Gastroesophageal sphincter (tissue), 4 donors: ENCODE results near the gene SLC52A1. TPM values are rescaled to one million over a fixed set of nuclear protein-coding genes. Genes with fewer than 3 reads are reported as not detected.
A peak's percentile ranks its signal among the peaks of the same experiment; 100 is the strongest.

Experiments
- ATAC-seq: fragments of 150-250 bp; one replicate; pipeline ENCODE4 v1.9.1; 2016; ENCODE audit warnings: mild to moderate bottlenecking, moderate library complexity
- H3K27ac ChIP-seq, 4 donors: fragments of 200-600 bp; sonication (generic) in 3 of 4; 1 replicate in 3 of 4; 2 replicates in 1 of 4; pipeline ENCODE4 v1.5.1; 2016 to 2019
- H3K27me3 ChIP-seq: fragments of 200-600 bp; sonication (generic); one replicate; pipeline ENCODE4 v1.5.1; 2019
- H3K36me3 ChIP-seq, 2 donors: fragments of 200-600 bp; sonication (generic); one replicate each; pipeline ENCODE4 v1.5.1; 2019; ENCODE audit warnings: control low read depth in 1 of 2
- H3K4me1 ChIP-seq, 3 donors: fragments of 200-600 bp; sonication (generic); 1 replicate in 2 of 3; 2 replicates in 1 of 3; pipeline ENCODE4 v1.5.1; 2016 to 2019; ENCODE audit warnings: control low read depth in 2 of 3
- H3K4me3 ChIP-seq, 2 donors: fragments of 200-600 bp; sonication (generic); one replicate each; pipeline ENCODE4 v1.5.1; 2019; ENCODE audit warnings: mild to moderate bottlenecking in 1 of 2, moderate library complexity in 1 of 2
- H3K9me3 ChIP-seq, 3 donors: fragments of 200-600 bp; sonication (generic); one replicate each; pipeline ENCODE4 v1.5.1; 2017 to 2019; ENCODE audit warnings: control low read depth in 2 of 3
- CTCF ChIP-seq, 4 experiments: fragments of 200-600 bp in 2 of 4; fragments of 450-650 bp in 2 of 4; sonication (generic) in 1 of 4; IDR thresholded peaks; one replicate each; pipeline ENCODE4 v1.5.1; 2017 to 2019; ENCODE audit warnings: antibody characterized with exemption in 4 of 4, mild to moderate bottlenecking in 2 of 4, moderate library complexity in 2 of 4
- EP300 ChIP-seq: sonication (generic); formaldehyde crosslinking; IDR thresholded peaks from one replicate; pipeline ENCODE4 v1.6.1; 2017; ENCODE audit warnings: antibody characterized with exemption, mild to moderate bottlenecking
- POLR2A ChIP-seq, 2 donors: fragments of 450-650 bp; IDR thresholded peaks; one replicate each; pipeline ENCODE4 v1.6.1; 2017; ENCODE audit warnings: antibody characterized with exemption in 2 of 2, mild to moderate bottlenecking in 2 of 2, moderate library complexity in 1 of 2
- POLR2AphosphoS5 ChIP-seq: sonication (generic); formaldehyde crosslinking; IDR thresholded peaks from one replicate; pipeline ENCODE4 v1.6.1; 2017; ENCODE audit warnings: antibody characterized with exemption
- WGBS, 2 donors: methylation state at CpG; one replicate each; pipeline ENCODE4 v1.1.5; 2018; ENCODE audit warnings: low coverage in 1 of 2; 5-methylcytosine and 5-hydroxymethylcytosine counted together
- total RNA-seq, 4 donors: library from RNA; depleted of rRNA; stranded (reverse); fragments of >200 nt; gene quantifications; one replicate each; pipeline ENCODE4 v1.1.0, GENCODE V29; 2016

SLC52A1 gene
- total RNA-seq, 4 donors from 2014 or later: not detected

- H3K27ac ChIP-seq: no peak overlapping the region
- H3K4me1 ChIP-seq: no peaks in the 10 kb centered on the region
- no peaks in the 10 kb centered on the region for H3K27me3 ChIP-seq
- TF ChIP-seq CTCF (IDR thresholded peaks at IDR 0.05) (no peak), POLR2AphosphoS5 (no peak), EP300 (no peak), POLR2A (IDR thresholded peaks at IDR 0.05) (no peak)
- no peak for ATAC-seq
- H3K4me3 ChIP-seq: no peak overlapping the region
- H3K36me3 ChIP-seq: peaks cover 0 to 100% of the 10 kb centered on the region in 2 donors
- 54% methylated on average over 4 of the region's 6 CpGs; no CpG with 5 or more reads in 1 of the 2 donors for WGBS, 2 donors
- H3K9me3 ChIP-seq: no peaks in the 10 kb centered on the region
Observed at GRCh38 chr17:5011928-5012327, 23.3 kb downstream of the SLC52A1 start.

DNA sequence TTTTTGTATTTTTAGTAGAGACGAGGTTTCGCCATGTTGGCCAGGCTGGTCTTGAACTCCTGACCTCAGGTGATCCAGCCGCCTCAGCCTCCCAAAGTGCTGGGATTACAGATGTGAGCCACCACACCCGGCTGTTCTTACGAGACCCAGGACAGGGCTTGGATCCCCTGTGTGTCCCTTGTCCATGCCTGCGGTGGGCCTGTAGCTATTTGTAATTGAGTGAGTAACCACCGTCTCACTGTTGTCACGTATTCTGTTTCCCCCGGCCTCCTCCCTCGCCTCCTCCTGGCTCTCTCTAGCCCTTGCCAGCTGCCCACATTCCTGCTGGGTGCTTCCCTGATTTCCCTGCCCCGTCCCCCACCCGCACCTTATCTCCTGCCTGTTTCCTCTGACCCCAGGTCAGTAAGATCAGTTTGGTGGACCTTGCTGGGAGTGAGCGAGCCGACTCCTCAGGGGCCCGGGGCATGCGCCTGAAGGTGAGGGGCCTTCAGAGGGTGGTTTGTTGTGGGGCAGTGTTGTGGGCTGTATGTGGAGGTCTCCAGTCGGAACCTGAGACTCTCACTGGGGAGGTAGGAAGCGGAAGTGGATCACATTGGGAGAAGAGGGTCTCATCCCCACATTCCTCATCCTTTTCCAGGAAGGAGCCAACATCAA lies 31.9 kb downstream of the SLC52A1 start:
- Histone ChIP-seq H3K9me3 (no peaks in the 10 kb centered on the region), H3K4me1 (peaks cover 0 to 33% (median 18%) of the 10 kb centered on the region in 3 donors), H3K27me3 (no peaks in the 10 kb centered on the region), H3K36me3 (peaks cover 0 to 78% of the 10 kb centered on the region in 2 donors), H3K4me3 (no peak overlapping the region), H3K27ac (no peak overlapping the region)
- WGBS, 2 donors: 90 to 98% methylated on average over 7 of the region's 18 CpGs
- ATAC-seq: no peak
- TF ChIP-seq EP300: no peak

GRCh38 chr17:5002121-5002788 lies 33.0 kb downstream of the SLC52A1 start:
- 87% methylated on average over 3 of the region's 20 CpGs; no CpG with 5 or more reads in 1 of the 2 donors for WGBS, 2 donors
- Histone ChIP-seq H3K36me3 (peaks cover 0 to 67% of the 10 kb centered on the region in 2 donors), H3K4me3 (no peak overlapping the region), H3K9me3 (no peaks in the 10 kb centered on the region), H3K27ac (no peak overlapping the region), H3K27me3 (no peaks in the 10 kb centered on the region), H3K4me1 (peaks cover 0 to 34% (median 18%) of the 10 kb centered on the region in 3 donors)
- TF ChIP-seq EP300 (no peak), POLR2AphosphoS5 (no peak)
- no peak for ATAC-seq

DNA sequence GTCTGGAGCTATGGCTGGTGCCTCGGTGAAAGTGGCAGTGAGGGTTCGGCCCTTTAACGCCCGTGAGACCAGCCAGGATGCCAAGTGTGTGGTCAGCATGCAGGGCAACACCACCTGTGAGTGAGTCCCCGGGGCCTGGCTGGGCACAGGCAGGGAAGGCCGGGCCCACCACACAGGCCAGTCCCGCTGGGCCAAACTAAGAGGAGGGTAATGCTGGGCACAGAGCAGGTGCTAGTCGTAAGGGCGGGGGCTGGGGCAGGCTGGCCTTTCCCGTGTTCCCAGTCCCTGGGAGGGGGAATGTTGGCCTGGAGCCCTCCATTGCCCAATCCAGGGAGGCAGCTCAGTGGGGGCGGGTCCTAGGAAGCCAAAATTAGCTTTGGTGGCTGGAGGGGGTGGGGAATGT lies 35.0 kb downstream of the SLC52A1 start:
- ATAC-seq: peak; percentile 65
- TF ChIP-seq POLR2A (IDR thresholded peaks at IDR 0.05): no peak
- TF ChIP-seq POLR2AphosphoS5: peak; percentile 85
- TF ChIP-seq EP300: no peak
- Histone ChIP-seq H3K27ac (peak overlapping the region; percentile 4 to 94 (median 87)), H3K4me1 (peaks cover 0 to 42% (median 24%) of the 10 kb centered on the region in 3 donors), H3K9me3 (no peaks in the 10 kb centered on the region), H3K36me3 (peaks cover 0 to 47% of the 10 kb centered on the region in 2 donors), H3K4me3 (peak overlapping the region; percentile 57 to 84), H3K27me3 (no peaks in the 10 kb centered on the region)
- 40% methylated on average over 3 of the region's 11 CpGs; no CpG with 5 or more reads in 1 of the 2 donors for WGBS, 2 donors

- TF ChIP-seq CTCF (IDR thresholded peaks at IDR 0.05) (no peak), POLR2A (IDR thresholded peaks at IDR 0.05) (no peak)
- 4 to 29% methylated on average over 3 to 4 of the region's 12 CpGs for WGBS, 2 donors
- H3K27ac ChIP-seq: peak overlapping the region; percentile 4 to 98 (median 94)
- H3K9me3 ChIP-seq: no peaks in the 10 kb centered on the region
- peak overlapping the region; percentile 57 to 84 for H3K4me3 ChIP-seq
- no peak for ATAC-seq
- no peaks in the 10 kb centered on the region for H3K27me3 ChIP-seq
- peaks cover 0 to 40% of the 10 kb centered on the region in 2 donors for H3K36me3 ChIP-seq
- H3K4me1 ChIP-seq: peaks cover 0 to 42% (median 24%) of the 10 kb centered on the region in 3 donors
Observed at GRCh38 chr17:4999430-5000093, 35.7 kb downstream of the SLC52A1 start.

GRCh38 chr17:4998732-4999429 lies 36.3 kb downstream of the SLC52A1 start:
- no peak for ATAC-seq
- peak overlapping the region; percentile 68 to 98 (median 94) for H3K27ac ChIP-seq

More at GRCh38 chr17:4998732-4999429, 36.3 kb downstream of the SLC52A1 start:
- H3K4me3 ChIP-seq: peak overlapping the region; percentile 57 to 84
- no peaks in the 10 kb centered on the region for H3K27me3 ChIP-seq
- no peaks in the 10 kb centered on the region for H3K9me3 ChIP-seq
- peaks cover 0 to 33% of the 10 kb centered on the region in 2 donors for H3K36me3 ChIP-seq
- peaks cover 0 to 42% (median 24%) of the 10 kb centered on the region in 3 donors for H3K4me1 ChIP-seq
- no peak for TF ChIP-seq POLR2AphosphoS5
- TF ChIP-seq CTCF (IDR thresholded peaks at IDR 0.05): no peak
- no peak for TF ChIP-seq POLR2A (IDR thresholded peaks at IDR 0.05)
- no peak for TF ChIP-seq EP300
- 0 to 13% methylated on average over 3 to 6 of the region's 14 CpGs for WGBS, 2 donors
